Activated T-cell treated with anti-CD3 and anti-CD28 coated beads for 1 hour (primary cell): ENCODE data around the gene DLG3.

ENCODE experiments used
- DNase-seq: peaks from one replicate; pipeline ENCODE4 v3.0.0-alpha.2; 2020; ENCODE audit warnings: low read depth

Gene DLG3

DNA sequence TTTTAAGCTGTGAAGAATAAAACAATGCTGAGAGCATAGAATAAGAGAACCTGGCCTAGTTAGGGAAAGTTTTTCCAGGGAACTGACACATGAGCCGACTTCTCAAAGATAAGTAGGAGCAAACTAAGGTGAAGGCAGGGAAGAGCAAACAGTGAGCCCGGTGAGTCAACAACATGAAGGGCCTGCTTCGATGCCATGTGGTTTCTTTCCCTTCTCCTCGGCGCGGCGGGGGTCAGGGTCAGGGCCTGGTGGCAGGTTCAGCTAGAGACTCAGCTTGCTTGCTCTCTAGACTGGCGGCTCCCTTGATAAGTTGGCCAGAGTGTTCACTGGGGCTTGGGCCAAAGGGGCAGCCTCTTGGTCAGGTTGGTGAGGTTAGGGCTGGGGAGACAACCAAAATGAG lies 81.1 kb downstream of the DLG3 start:
- no peak for DNase-seq

DNA sequence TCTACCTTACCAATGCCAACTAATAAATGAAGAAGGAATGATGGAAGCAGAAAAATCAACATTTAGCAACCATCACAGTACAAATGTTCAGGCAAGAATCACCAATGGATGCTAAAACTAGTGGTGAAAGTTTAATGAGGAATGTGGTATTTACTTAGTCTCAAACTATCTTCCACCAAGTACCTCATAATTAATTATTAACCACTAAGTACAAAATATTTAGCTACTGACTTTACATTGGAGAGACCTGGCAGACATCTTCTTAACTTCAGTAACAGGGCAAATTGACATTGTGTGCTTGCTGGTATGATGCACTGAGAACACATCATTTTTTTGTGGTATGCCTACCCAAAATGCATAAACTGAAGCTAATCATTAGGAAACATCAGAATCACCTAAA lies 82.4 kb downstream of the DLG3 start:
- no peak for DNase-seq

- DNase-seq: no peak
Measured at GRCh38 chrX:70527610-70528345, 83.1 kb downstream of the DLG3 start.

- DNase-seq: no peak
Measured at GRCh38 chrX:70535198-70535597, 90.6 kb downstream of the DLG3 start.

GRCh38 chrX:70549429-70549828 lies 104.8 kb downstream of the DLG3 start:
- DNase-seq: no peak

GRCh38 chrX:70552130-70552704 lies 107.6 kb downstream of the DLG3 start:
- DNase-seq: no peak

- DNase-seq: no peak
Measured at GRCh38 chrX:70553516-70553915, 108.9 kb downstream of the DLG3 start.

DNA sequence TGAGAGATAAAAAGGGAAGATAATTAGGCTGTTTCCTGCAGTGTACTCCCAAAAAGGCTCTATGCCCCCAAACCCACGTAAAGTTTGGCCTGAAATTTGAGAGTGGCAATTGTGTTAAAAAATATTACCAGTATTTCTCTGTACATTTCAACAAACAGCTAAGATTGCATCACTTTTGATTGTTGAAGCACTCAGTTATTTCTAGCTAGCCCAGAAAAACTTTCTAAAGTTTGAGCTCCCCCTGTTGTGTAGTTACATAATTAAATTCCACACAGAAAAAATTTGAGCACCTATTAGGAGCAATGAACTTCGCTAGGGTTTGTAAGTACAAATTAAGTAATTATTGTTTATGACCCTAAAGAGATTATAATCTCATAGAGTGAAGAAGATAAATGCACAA lies 109.4 kb downstream of the DLG3 start:
- DNase-seq: no peak

GRCh38 chrX:70554523-70554922 lies 109.9 kb downstream of the DLG3 start:
- no peak for DNase-seq

DNA sequence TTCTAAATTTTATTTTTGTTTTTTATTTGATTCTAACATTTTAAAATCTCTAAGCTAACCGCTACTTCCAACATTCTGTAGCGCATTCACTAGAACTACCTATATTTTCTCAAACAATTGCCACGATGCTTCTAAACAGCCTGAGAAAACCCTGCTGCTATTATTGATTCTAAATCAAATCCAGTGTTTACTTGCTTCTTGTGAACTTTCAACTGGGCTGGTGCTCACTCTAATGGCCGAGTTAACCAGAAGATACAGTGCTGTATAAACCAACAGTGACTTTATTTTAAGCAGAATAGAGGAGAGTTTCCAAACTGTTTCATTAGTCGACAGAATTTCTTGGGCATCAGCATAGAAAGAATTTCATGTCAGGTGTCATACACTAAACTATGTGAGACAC lies 110.3 kb downstream of the DLG3 start:
- DNase-seq: no peak
